ENCODE data around the gene NPAS4.

Gene NPAS4

GRCh38 chr11:66468691-66469090, 47.9 kb downstream of the NPAS4 start:
- DNase-seq (ENCODE audit: insufficient read length, low spot score) (no peak), FAIRE-seq (no peak)
- no peak for TF ChIP-seq CTCF (IDR thresholded peaks at IDR 0.05; ENCODE audit: insufficient read depth, missing control alignments)

GRCh38 chr11:66469441-66469840, 48.6 kb downstream of the NPAS4 start:
- DNase-seq (ENCODE audit: insufficient read length, low spot score) (no peak), FAIRE-seq (no peak)
- TF ChIP-seq CTCF (IDR thresholded peaks at IDR 0.05; ENCODE audit: insufficient read depth, missing control alignments) = no peak

GRCh38 chr11:66470015-66470414, 49.2 kb downstream of the NPAS4 start:
- DNase-seq (ENCODE audit: insufficient read length, low spot score) (no peak), FAIRE-seq (no peak)
- no peak for TF ChIP-seq CTCF (IDR thresholded peaks at IDR 0.05; ENCODE audit: insufficient read depth, missing control alignments)

- no peak for FAIRE-seq
- TF ChIP-seq CTCF (IDR thresholded peaks at IDR 0.05; ENCODE audit: insufficient read depth, missing control alignments) = no peak
- DNase-seq (ENCODE audit: insufficient read length, low spot score) = no peak
Observed at GRCh38 chr11:66471142-66471541, 50.3 kb downstream of the NPAS4 start.

GRCh38 chr11:66472054-66472453, 51.2 kb downstream of the NPAS4 start:
- no peak for TF ChIP-seq CTCF (IDR thresholded peaks at IDR 0.05; ENCODE audit: insufficient read depth, missing control alignments)
- FAIRE-seq = no peak
- no peak for DNase-seq (ENCODE audit: insufficient read length, low spot score)

- no peak for DNase-seq (ENCODE audit: insufficient read length, low spot score)
- FAIRE-seq = no peak
- no peak for TF ChIP-seq CTCF (IDR thresholded peaks at IDR 0.05; ENCODE audit: insufficient read depth, missing control alignments)
Observed at GRCh38 chr11:66473167-66473566, 52.3 kb downstream of the NPAS4 start.

GRCh38 chr11:66473608-66474515, 53.0 kb downstream of the NPAS4 start:
- FAIRE-seq (no peak), DNase-seq (ENCODE audit: insufficient read length, low spot score) (no peak)
- no peak for TF ChIP-seq CTCF (IDR thresholded peaks at IDR 0.05; ENCODE audit: insufficient read depth, missing control alignments)
